NCI-H146 treated with DMSO at 0.1 percent for 48 hours (cell line): ENCODE measurements around the gene DGCR2.

ENCODE experiments used
- DNase-seq: peaks from one replicate; lab custom pipeline; 2025; ENCODE audit not compliant: unreplicated experiment; lab: John Stamatoyannopoulos, UW

The DGCR2 gene

DNA sequence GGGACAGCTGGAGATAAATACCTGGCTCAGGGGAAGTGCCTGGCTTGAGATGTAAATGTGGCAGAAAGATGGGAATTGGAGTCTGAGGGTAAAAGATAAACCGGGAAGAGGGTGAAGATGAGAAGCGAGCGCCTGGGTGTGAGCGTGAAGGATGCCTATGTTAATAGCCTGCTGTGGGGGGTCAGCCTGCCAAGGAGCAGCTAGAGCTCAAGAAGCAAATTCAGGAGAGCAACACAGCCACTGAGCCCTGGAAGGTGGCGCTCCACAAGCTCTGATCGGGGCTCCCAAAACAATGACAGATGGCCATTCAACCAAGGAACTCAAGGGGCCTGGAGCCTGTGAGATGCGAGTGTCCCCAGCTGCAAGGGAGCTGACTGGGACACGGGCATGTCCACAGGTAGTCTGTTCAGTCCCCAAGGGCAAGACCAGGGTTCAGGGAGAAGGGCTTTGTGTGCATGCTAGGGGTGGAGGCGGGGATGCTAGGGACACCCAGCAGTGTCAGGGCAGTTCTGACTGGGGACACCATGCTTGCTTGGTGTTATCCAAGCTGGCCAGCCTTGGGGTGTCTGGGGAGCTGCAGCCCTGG, 25.1 kb upstream of the DGCR2 start:
- DNase-seq, result no peak

DNA sequence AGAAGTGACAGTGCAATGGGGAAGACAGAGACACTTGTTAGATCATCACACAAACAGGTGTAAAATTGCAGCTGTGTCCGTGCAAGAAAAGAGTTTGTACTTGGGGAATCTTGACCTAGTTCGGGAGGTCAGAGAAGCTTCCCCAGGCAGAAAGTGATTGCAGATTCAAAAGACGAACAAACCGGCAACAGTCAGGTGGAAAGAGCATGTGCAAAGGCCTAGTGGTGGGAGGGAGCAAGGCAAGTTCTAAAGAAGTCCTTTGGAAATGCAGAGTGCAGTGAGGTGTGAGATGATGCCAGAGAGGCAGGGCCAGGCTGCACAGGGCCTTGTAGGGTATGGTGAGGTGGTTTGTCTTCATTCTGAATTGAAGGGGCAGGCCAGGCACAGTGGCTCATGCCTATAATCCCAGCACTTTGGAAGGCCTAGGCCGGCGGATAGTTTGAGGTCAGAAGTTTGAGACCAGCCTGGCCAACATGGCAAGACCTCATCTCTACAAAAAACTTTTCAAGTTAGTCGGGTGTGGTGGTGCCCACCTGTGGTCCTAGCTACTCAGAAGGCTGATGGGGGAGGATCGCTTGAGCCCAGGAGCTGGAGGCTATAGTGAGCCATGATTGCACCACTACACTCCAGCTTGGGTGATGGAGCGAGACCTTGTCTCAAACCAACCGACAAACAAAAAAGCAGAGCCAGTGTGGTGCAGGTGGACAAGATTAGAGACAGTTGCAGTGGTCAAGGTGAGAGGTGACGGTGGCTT, 24.2 kb upstream of the DGCR2 start:
- DNase-seq, result no peak

DNA sequence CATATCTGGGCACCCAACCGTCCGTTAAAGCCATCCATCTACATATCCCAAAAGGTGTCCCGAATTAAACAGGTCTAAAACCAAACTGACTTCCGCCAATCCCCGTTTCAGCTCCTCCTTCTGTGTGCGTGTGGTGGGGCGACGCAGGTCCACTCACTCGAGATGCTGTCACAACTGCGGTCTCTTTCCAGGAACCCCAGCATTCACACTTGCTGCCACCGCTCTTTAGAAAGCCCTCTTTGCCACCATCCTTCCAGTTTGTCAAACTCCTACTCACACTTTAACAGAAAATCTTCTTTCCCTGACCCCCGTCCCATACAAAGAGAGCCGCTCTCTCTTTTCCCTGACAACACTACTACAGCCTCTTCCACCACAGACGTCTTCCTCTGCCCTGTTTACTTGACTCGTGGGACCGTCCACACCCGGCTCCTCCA, 21.8 kb upstream of the DGCR2 start:
- DNase-seq, result no peak

DNA sequence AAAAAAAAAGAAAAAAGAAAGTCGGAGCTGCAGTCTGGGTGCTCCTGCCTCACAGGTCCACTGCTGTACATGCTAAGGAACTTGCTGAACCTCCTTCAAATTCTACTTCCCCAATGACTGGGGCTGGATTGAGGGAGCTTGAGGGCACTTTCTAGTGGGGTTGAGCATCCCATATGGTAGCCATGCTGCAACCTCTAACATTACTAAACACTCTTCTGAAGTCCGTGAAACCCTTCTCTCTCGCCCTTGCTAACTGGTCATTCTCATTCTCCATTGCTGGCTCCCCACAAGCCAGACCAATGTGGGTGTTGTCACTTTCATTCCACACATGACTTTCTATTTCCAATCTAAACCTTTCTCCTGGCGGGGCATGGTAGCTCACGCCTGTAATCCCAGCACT, 21.0 kb upstream of the DGCR2 start:
- no peak for DNase-seq

DNA sequence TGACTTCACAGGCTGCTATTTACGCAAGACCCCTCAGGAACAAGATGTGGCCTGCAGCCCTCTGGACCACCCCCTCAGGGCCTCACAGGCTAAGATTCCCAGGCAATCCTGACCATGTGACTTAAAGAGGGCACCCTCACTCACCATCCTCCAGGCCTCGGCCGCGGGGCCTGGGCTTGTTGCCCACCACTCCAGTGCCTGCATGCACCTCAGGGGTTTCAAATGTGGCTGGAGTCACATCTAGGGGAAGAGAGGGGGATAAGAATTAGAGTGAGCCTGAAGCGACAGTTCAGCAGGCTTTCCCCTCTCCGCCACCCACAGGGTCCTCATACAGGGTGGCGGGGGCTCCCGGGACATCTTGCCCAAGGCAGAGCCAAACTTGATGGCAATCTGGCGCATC, 20.2 kb upstream of the DGCR2 start:
- DNase-seq, result no peak

DNA sequence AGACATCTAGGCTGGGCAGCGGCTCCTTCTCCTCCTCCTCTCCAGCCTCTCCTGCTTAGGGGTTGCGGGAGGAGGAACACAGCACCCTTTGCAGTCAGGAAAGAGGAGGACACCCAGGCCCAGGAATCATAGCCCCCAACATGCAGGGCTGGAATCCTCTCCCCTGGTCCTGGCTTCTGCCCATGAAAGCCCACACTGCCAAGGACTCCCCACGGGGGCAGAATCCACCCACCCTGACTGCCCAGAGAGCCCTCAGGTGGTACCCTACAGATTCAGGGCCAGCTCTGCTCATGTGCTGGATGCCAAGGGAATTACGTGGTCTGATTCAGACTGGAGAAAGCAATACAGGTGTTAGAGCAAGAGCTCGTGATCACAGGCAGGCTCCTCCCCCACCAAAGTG, 17.8 kb upstream of the DGCR2 start:
- DNase-seq, result no peak

DNA sequence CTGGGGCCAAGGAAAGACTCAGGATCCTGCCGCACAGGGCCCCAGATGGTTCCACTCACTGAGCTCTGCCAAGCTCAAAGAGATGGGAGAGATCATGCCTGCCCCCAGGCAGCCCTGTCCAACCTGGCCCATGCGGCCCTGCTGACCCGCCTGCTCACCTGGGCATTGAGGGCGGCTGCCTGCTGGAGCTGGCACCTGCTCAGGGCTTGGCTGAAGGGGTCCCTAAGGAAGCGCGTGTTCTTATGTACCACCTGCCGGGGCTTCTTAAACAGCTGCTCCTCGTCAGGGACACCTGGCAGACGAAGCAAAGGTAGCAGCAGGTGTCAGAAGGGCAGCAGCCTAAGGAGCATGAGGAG, 16.8 kb upstream of the DGCR2 start:
- DNase-seq, result no peak

DNA sequence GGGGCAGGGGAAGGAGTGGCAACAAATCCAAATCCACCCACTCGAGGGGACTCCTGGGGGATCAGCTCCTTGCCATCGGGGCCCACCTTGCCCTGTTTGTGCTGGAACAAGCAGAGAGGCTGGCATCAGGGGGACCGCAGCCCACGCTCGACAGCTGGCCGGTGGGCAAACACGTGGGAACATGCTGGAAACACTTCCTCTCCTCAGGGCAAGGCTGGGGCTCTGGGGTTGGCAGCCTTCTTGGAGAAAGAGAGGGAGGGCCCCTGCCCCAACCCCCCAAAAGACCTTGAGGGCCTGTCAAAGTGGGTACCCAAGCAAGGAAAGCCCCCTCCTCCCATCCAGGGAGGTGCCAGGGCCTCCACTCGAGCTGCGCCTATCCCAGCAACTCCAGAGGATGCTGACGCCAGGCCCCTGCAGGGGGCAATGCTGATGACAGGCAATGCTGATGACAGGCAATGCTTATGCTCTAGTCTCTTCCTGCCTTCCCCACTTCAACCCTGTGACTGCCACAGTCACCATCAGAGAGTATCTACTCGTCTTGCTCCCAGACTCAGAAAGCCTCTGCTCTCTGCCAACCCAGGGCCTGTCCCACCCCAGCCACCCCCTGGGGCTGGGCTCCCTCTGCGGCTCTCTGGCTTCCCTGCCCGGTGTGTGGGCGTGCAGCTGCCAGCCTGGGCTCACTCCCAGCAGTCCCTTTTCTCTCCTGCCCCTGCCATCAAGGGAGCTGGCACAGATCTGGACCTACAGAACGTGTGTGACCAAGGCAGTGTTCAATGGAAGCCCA, 16.2 kb upstream of the DGCR2 start:
- no peak for DNase-seq

DNA sequence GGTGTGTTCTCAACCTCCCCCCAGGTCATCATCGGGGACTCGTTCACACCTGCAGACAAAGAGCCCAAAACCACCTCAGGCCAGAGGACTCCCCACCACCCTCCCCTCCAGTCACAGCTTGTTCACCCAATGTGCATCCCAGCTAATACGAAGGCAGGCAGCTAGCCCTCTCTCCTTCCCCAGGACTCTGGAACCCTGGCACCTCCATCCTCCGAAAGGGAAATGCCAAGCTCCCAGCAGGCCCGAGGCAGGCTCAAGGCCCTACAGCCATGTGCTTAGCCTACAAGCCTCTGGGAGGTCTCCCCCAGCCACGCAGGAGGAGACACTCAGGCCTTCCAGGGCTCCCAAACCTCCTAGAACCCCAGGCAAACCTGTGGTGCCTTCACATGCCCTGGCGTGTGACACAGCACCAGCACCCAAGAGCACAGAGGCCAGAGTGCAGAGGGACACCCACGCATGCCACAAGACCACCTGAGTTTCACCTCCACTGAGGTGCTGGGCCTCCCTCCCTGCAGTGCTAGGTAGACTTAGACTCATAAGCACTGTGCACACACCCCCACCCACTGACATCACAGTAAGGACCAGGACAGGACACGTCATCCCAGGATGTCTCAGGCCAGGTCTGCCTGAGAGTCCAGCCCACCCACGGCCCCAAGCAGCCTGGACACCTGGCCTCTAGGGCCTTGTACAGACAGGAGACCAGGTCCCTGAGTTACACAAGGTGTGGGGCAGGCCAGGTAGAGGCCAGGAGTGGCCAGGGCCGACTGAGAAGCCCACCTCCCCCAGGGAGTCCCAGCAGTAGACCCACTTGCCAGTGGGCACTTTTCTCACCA, 15.4 kb upstream of the DGCR2 start:
- DNase-seq, result no peak

DNA sequence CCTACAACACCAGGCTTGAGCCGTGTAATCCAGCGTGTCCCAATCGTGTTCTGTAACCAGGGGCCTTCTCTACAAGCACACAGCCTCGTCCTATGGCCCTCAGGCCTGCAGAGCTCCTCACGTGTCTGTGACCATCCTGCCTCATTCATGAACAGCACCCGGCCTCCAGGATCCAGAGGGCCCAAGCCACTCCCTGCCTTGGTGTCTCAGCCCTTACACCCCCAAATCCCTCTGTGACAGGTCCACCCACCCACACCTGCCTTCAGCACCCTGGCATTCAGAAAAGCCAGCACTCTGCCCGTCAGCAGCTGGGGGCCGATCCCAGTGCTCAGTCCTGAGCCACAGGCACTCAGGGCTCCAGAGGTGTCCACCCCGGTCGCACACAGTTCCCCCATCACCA, 14.7 kb upstream of the DGCR2 start:
- DNase-seq, result no peak

DNA sequence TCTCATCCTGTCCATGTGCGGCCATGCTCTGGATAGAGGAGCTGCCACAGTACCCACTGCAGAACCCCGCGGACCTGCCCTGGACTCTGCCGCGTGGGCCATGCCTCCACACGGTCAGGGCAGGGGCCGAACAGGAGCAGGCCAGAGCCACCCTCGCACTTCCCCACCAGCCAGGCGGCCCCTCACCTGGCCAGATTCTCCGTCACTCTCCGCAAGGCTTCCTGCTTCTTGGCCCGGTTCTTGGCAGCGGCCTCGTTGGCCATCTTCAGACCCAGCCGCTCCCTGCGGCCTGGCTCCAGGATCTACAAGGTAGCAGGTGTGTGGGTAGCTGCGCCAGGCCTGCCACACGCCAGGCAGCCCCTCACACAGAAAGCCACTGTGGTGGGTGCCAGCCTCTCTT, 12.7 kb upstream of the DGCR2 start:
- no peak for DNase-seq

DNA sequence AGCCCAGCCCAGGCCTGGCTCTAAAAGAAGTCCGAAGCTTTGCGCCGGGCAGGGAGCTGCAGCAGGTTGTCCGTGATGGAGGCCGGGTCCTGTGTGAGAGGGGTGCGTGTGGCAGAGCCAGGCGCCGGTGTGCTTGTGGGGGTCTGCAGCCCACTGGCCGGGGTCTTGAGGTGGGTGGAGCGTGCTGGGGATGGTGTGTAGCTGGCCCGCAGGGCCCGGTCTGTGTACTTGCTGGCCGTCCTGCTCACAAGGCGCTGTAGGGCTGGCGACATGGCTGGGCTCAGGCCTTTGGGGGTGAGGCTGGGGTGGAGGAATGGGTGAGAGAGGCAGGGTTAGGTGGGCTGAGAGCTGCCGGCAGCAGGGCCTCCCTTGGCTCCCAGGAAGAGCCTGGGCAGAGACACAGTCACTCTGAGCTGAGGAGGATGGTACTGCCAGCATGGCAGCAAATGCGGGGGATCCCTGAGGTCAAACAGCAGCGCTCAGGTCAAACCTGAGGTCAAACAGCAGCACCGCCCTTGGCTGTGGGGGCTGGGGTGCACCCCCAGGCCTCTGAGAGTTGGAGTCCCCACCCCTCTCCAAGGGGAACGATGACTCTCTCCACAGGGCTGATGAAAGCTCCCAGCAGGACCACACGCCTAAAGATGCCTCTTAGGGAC, 12.1 kb upstream of the DGCR2 start:
- no peak for DNase-seq

DNA sequence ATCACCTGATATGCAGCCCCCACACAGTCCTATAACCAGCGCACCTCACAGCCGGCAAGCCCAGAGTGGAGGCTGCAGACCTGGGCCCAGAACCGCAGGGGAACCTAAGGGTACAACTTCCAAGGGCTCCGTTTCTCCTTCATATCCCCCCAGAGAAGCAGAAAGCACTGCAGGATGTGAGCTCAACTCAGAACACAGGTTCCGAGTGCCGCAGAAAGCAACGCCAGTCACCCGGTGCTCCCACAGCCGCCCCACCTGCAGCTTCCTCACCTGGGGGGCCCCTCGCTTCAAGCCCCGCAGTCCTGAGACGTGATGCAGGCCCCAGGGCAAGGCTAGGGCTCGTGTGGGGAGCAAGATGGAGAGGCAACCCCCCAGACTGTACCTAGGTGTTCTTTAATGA, 11.3 kb upstream of the DGCR2 start:
- no peak for DNase-seq

DNA sequence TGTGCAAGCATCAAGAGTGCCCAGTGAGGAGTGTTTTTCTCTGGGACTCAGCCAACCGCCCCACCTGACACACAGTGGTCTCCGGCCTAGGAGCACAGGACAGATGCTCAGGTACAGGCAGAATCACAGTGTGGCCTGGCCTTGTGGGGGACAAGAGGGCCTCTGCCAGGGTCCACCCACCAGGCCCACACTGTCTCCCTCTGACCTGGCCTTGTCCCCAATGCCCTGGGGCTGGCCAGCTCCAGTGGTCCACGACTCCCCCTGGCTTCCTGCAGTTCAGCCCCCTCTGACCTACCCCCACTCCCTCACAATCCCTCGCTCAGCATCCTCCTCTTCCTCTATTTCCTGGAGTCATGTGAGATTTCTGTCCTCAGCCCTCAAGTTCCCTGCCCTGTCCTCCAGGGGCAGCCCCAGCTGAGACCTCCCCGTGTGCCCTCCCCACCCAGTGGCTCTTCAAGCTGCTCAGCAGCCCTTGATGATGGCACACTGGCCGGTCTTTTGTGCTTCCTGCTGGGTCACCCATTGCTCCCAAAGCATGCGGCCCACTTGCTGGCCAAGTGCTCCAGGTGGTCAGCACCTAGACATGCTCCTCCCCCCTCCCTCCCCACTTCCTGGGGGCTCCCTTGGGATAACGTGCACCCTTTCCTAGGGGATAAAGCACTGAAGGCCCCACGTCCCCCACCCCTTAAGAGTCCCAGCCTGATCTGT, 10.6 kb upstream of the DGCR2 start:
- no peak for DNase-seq

DNA sequence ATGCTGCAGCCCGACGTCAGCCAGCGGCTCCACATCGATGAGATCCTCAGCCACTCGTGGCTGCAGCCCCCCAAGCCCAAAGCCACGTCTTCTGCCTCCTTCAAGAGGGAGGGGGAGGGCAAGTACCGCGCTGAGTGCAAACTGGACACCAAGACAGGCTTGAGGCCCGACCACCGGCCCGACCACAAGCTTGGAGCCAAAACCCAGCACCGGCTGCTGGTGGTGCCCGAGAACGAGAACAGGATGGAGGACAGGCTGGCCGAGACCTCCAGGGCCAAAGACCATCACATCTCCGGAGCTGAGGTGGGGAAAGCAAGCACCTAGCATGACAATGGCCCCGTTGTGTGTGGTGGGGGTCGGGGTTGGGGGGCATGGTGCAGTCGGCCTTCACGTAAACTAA, 9.9 kb upstream of the DGCR2 start:
- DNase-seq, result no peak

DNA sequence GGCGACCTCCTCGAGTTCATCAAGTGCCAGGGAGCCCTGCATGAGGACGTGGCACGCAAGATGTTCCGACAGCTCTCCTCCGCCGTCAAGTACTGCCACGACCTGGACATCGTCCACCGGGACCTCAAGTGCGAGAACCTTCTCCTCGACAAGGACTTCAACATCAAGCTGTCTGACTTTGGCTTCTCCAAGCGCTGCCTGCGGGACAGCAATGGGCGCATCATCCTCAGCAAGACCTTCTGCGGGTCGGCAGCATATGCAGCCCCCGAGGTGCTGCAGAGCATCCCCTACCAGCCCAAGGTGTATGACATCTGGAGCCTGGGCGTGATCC, 9.4 kb upstream of the DGCR2 start:
- no peak for DNase-seq

DNA sequence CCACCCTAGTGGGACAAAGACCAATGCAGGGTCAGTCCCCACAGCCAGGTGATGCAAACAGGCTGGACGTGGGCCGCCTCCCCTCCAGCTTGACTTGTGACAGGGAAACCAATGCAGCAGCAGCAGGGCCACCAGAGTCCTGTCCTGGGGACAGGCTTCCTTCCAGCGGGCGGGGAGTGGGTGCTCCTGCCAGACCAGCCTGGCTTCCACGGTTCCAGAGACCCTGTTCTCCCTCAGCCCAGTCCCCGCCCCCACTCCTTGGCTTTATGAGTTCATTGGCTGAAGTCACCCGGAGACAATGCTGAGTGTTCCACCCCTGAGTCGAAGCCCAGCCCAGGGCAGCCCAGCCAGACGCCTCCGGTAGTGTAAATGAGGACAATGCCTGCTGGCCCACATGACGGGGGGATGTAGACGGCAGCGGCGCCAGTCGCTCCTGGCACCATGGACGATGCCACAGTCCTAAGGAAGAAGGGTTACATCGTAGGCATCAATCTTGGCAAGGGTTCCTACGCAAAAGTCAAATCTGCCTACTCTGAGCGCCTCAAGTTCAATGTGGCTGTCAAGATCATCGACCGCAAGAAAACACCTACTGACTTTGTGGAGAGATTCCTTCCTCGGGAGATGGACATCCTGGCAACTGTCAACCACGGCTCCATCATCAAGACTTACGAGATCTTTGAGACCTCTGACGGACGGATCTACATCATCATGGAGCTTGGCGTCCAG, 8.9 kb upstream of the DGCR2 start, which contains the start of gene TSSK2:
Gene TSSK2, plus strand, starts transcription at position 350 of the 726 bp plus-strand sequence. Its CDS starts 92 bp downstream, at position 442.
- DNase-seq, result no peak

DNA sequence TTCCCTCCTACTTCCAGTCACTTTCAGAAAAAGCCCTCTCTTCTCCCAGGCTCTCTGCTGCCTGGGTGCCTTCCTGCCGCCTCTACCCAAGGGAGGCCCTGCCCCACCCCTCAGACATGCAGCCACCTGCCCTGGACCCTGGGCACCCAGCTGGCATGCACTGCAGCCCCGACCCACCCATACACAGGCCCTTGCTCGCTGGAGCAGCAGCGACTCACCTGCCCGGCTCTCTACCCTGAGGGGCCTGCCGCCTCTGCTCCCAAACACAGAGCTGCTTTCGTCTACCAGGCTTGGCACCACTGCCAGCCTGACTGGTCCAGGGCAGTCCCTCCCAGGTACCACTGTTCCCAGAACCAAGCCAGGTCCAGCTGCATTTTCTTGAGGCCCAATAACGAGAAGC, 7.7 kb upstream of the DGCR2 start:
- DNase-seq, result no peak

DNA sequence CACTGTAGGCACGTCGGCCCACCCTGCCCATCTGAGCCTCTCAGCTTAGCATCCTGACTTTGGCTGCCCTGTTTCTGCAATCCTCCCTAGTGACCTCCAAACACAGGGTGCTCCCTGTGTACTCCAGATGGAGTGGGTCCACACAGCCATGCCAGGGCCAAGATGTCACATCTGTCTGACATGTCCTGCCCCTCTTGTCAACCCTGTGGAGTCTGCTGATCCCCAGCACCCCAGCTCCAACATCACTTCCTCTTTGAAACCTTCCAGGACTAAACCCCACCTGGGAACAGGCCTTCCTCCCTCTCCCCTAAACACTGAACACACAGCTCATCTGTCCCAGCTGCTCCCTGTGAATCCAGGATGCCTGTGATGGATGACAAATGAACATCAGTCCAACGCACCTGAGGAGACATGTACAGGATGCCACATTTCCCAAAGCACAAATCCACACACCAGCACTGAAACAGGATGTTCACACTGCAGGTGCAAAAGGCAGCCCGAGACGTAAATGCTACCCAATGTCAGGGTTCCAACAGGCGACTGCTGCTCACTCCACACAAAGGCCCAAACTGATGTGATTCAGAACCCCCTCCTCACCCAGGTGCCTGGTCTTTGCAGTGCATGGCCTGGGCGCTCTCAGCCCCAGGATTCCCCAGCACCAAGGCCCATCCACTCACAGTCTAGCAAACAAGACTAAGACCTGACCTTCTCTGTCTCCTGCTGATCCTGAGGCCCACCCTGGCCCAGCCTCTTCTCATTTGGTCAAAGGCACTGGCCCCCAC, 6.9 kb upstream of the DGCR2 start:
- DNase-seq, result no peak
